ENCODE measurements around the gene POM121C.
"Not testable (repeated sequence)": the region's sequence is repeated elsewhere in the genome, so short reads cannot be mapped to it uniquely, and the experiment has no call there.

POM121C gene

DNA sequence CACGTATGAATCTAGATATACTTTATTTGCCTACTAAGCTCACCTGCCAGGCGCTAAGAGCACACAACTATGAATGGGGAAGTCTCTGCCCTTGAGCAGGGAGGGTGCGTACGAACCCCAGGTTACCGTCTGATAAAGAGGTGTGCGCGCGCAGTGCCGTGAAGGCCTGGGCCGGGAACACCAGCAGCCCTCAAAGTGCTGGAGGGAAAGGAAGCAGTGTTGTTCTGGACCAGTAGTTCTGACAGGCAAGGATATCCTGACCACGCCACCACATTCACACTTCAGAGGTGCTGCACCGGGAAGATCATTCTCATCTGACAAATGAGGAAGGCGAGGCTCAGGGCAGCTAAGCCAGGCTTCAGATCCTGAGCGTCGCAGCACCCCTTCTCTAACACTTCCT is 62.6 kb downstream of the POM121C start:
- not testable (repeated sequence) for DNase-seq (ENCODE audit: low read depth)

DNA sequence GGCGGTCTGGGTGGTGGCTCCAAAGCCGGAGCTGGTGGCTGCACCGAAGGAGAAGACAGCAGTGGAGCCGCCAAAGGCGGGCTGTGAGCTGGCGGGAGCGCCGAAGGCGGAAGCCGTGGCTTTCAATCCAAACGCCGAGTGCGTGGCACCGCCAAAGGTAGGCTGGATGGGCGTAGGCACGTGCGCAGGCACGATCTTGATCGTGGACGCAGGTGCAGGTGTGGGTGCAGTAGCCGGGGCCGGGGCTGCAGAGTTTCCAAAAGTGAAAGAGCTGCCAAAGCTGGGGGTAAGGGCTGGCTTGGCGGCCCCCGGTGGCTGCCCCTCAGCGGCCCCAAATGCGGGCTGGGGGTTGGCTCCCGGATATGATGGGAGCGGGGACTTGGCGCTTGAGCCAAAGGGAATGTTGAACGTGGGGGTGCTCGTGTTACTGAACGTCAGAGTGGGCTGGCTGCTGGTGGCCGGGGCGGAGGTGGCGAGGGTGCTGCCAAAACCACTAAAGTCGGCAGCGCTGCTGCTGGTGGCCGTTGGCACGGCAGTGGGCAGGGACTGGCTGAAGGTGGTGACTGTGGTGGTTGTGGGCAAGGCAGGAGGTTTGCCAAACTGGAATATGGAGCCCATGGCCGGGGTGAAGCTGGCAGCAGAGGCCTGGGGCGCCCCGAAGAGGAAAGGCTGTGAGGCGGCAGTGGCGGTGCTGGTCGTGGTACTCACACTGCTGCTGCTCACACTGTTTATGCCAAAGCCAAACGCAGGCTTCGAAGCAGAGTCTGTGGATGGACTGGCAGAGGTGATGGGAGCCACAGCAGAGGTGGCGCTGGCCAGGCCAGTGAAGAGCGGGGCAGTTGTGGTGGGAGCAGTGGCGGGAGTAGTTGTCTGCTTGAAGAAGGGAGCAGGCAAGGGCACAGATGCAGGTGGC is 64.0 kb downstream of the POM121C start:
- not testable (repeated sequence) for DNase-seq (ENCODE audit: low read depth)

DNA sequence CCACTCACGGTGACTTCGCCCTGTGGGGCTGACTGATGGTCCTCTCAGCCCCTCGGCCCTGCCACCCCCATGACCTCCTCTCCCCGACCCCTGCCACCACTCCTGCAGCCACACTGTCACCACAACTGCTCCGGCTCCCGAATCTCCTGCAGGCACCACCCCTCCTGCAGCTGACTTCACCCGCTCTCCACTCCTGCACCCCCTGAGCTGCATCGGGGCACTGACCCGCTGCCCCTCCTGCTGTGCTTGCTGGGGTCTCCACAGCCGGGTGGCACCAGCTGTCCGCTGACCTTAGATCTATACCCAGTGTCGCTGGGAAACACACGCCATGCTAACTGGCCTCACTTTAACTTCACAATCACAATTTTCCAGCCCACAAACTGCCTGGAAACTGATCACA is 65.9 kb downstream of the POM121C start:
- DNase-seq (ENCODE audit: low read depth), result not testable (repeated sequence)

DNA sequence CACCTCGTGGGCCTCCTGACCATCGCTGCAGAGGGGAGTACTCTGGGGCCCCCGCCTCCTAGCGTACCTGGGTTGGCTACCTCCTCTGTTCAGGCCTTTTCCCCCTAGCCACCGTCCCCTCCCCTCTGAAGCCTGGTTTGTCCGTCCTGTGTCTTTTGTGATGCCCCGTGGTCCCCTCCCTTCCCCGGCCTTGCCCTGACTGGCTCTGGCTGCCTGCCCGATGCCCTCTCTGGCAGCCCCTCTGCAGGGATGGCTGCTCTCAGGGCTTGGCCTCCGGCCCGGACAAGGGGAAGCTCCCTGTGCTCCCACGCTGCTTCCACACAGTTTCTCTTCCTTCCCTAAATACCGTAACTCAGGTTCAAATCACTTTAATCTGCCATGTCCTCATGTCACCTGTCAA is 66.4 kb downstream of the POM121C start:
- not testable (repeated sequence) for DNase-seq (ENCODE audit: low read depth)

DNA sequence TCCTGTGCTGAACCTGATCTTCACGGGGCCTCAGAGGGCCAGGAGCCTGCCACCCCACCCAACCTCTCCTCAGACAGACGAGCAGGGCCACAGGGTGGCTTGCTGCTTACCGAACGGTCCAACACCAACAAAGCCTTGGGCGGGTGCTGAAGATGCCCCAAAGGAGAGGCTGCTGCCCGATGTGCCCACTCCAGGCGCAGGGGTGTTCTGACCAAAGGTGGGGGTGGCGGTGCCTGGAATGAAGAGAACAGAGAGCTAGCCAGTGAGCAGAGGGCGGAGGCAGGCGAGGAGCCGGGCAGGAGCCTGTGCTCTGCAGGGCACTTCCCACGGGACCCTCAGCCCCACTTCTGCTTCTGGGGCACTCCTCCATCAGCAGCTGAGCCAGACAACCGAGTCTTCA is 66.9 kb downstream of the POM121C start:
- not testable (repeated sequence) for DNase-seq (ENCODE audit: low read depth)

DNA sequence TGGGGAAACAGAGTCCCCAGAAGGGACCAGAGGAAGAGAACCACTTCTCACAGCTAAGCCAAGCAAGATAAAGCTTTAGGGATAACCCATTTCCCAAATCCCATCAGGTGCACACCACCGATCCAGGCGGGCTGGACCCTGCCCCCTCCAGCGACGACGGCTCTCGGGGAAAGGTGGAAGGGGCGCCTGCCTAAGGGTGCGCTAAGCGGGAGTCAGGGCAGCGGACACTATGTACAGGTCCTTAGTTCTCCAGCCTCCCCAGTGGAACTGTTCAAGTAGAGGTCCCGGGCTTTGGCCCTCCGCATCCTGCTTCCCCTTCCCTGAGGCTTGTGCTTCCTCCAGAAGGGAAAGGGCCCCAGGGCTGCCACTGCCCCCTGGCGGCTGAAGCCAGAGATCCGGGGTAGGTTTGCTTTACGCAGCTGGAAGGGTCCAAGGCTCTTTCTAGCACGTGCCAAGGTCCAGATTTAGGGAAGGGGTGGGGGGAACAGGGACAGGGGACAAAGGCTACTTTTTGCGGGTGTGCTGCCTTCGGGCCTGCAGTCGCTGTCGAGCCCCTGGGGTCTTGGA is 67.7 kb downstream of the POM121C start:
- DNase-seq (ENCODE audit: low read depth), result not testable (repeated sequence)

DNA sequence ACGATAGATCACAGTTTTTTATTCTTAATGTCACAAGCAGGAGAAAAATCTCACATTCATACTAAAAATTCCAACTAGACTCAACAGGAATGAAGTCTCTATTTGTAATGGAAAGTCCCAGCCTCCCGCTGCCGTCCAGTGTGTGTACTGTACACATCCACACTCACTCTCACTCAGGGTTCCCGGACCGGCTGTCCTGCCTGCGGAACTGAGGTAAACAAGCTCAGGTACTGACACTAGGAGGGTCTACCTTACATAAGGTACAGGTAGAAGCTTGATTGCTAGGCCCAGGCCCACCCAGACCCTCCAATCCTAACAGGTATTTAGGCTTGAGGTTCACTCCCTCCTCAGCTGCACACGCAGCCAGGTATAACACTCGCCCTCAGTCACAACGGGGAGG is 69.3 kb downstream of the POM121C start:
- not testable (repeated sequence) for DNase-seq (ENCODE audit: low read depth)

DNA sequence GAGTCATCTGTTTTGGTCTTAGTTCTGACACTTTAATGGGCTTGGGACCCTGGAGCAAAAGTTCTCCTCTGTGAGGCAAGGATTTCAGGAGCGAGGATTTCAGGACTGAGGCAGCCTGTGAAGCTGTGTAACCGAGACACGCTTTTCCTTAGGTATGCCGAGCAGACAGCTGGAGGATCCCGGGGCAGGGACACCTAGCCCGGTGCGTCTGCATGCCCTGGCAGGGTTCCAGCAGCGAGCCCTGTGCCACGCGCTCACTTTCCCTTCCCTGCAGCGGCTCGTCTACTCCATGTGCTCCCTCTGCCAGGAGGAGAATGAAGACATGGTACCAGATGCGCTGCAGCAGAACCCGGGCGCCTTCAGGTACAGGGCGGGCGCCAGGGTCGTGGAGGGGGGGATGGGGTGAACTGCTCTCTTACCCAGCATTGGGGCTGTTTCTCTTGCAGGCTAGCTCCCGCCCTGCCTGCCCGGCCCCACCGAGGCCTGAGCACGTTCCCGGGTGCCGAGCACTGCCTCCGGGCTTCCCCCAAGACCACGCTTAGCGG is 70.2 kb downstream of the POM121C start:
- not testable (repeated sequence) for DNase-seq (ENCODE audit: low read depth)

DNA sequence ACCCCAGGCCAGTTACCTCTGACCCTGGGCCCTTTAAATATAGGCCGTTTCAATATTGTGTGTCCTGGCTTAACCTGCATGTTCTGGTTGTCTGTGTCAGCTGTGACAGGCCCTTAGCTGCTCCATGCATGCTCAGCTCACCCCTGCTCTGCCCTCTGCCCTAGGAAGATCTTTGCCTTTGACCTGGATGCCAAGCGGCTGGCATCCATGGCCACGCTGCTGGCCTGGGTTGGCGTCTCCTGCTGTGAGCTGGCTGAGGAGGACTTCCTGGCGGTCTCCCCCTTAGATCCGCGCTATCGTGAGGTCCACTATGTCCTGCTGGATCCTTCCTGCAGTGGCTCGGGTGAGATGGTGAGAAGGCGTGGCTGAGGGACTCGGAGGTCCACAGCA is 70.7 kb downstream of the POM121C start:
- not testable (repeated sequence) for DNase-seq (ENCODE audit: low read depth)

DNA sequence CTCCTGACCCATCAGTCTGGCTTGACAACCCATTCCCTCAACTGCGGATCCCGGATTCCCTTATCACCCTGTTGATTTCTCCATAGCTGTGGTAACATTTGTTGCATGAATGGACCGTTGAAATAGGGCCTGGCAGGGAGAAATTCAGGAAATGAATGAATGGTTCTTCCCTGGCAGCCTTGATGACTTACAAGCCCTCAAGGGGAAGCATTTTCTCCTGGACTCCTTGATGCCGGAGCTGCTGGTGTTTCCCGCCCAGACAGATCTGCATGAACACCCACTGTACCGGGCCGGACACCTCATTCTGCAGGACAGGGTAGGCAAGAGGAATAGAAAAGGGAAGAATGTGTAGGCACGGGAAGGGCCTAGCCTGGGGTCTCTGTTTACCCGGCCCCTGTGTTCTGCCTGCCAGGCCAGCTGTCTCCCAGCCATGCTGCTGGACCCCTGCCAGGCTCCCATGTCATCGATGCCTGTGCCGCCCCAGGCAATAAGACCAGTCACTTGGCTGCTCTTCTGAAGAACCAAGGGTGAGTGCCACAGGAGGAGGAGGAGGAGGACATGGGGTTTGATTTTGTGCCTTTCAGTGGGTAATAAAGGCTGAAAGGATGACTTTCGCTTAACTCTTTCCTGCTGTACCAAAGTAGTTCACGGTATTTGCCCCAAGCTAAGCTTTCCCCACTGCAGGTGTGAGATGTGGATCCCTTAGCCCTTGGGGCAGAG is 71.2 kb downstream of the POM121C start:
- not testable (repeated sequence) for DNase-seq (ENCODE audit: low read depth)

DNA sequence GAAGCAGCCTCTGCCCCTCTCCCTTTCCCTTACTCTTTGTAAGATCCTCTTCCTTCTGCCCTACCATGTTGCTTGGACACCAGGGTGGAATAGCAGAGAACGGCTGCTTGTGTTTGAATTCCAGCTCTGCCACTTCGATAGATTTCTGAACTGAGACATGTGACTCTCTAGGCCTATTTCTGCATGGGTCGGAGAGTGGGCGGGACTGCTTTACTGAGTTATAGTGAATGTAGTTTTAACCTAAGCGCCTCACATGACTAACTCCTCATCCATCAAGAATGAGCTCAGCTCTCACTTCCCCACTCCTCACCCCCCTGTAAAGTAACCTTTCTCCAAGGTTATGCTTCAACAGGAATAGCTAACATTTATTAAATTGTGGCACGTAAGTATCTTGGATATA is 71.9 kb downstream of the POM121C start:
- not testable (repeated sequence) for DNase-seq (ENCODE audit: low read depth)

DNA sequence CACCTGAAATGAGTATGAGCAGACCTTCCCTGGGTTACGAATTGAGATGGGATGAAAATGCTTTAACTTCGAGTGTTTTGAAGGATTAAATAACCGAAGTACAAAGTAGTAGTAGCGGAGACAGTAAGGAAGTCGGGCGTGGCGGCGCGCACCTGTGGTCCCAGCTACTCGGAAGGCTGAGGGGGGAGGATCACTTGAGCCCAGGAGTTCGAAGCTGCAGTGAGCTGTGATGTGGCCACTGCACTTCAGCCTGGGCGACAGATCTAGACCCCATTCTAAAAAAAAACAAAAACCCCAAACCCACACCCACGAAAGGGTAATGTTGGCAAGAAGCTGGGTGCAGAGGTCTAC is 75.3 kb downstream of the POM121C start:
- DNase-seq (ENCODE audit: low read depth), result not testable (repeated sequence)

DNA sequence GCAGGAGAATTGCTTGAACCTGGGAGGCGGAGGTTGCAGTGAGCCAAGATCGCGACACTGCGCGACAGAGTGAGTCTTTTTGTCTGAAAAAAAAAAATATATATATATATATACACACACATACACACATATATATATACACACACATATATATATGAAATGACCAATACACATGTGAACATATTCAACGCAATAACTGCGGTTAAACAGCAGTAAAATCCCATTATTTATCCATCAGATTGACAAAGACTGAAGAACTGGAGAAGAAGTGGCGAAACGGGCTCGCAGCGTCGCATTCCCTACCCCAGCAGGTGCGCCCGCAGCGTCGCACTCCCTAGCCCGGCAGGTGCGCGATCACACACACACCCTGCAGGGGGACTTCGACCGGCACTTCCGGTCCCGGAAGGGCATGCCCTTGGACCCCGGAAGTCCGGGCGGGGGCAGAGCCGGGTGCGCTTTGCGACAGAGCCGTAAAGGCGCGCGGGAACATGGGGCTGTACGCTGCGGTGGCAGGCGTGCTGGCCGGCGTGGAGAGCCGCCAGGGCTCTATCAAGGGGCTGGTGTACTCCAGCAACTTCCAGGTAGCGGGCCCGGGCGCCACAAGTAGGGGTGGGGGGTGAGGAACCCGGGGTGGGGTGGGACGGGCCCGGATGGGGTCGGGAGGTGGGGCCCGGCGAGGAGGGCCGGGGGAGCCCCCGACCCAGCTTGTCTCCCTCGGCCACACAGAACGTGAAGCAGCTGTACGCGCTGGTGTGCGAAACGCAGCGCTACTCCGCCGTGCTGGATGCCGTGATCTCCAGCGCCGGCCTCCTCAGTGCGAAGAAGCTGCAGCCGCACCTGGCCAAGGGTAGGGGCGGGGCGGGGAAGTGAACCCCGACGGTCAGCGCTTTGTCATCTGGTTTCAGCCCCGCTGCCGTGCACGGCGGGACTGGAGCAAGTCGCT is 75.9 kb downstream of the POM121C start:
- not testable (repeated sequence) for DNase-seq (ENCODE audit: low read depth)

DNA sequence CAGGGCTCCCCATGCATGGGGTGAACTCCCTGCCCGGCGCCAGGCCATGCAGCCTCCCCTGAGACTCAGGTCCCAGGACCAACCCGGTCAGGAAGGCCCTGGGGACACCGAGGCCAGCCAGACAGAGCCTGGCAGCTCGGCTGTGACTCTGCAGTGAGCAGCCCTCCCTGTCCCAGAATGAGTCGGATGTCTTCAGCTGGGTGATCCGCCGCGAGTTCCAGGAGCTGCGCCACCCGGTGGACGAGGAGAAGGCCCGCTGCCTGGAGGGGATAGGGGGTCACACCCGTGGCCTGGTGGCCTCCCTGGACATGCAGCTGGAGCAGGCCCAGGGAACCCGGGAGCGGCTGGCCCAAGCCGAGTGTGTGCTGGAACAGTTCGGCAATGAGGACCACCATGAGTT is 81.4 kb downstream of the POM121C start:
- DNase-seq (ENCODE audit: low read depth), result not testable (repeated sequence)

DNA sequence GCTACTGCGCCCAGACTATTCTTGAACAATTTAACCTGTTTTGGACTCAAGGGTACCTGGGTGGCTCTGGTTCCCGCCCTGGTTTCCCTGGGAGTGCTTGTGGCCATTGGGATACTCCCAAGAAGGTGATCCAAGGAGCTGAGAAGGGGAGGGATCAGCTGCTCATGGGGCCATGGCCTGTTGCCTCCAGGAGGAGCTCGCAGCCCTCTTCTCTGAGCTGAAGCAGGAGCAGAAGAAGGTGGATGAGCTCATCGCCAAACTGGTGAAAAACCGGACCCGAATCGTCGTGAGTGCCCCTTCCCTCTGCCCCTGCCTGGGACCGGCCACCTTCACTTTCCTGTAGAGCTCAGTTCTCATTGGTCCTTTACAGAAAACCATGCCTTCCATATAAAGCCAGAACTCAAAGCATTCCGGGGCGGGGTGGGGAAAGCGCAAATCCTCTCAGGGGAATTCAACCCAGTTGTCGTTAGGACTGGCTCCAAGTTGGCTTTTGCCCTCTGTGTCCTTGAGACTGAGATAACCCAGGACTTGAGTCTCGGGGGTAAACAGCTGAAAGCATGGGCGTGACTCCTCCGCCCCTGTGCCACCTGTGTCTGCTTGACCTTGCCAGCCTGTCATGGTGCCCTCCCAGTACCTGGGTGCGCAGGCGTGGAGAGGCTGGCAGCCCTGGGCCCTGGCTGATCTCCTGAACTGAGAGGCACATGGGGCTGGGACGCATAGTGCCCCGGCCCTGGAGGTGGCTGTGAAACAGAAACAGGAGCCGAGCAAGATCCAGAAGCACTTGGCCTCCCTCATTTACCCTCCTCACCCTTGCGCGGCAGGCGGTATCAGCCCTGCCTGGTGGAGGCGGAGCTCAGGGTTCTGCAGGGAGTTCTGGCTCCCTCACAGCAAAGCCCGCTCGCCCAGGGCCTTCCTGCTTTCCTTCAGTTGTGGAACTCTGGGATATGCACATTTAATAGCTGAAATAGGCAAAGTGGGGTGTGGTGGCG is 82.3 kb downstream of the POM121C start:
- not testable (repeated sequence) for DNase-seq (ENCODE audit: low read depth)

DNA sequence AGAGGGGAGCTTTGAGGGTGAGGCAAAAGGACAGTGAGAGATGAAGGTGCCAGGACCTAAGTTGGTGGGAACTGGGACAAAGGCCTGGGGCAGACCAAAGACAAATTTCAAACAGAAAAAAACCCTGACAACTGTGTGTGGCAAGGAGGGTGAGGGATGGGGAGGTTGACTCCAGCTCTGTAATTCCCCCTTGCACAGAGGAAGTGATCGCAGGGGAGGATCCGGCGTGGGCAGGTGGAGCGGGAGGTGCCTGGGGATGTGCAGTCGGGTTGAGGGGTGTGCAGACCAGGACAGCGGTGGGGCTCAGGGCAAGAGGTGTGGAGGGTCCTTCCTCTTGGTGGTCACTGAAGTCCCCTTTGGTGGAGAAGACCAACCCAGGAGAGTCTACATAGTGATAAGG is 85.5 kb downstream of the POM121C start:
- not testable (repeated sequence) for DNase-seq (ENCODE audit: low read depth)

DNA sequence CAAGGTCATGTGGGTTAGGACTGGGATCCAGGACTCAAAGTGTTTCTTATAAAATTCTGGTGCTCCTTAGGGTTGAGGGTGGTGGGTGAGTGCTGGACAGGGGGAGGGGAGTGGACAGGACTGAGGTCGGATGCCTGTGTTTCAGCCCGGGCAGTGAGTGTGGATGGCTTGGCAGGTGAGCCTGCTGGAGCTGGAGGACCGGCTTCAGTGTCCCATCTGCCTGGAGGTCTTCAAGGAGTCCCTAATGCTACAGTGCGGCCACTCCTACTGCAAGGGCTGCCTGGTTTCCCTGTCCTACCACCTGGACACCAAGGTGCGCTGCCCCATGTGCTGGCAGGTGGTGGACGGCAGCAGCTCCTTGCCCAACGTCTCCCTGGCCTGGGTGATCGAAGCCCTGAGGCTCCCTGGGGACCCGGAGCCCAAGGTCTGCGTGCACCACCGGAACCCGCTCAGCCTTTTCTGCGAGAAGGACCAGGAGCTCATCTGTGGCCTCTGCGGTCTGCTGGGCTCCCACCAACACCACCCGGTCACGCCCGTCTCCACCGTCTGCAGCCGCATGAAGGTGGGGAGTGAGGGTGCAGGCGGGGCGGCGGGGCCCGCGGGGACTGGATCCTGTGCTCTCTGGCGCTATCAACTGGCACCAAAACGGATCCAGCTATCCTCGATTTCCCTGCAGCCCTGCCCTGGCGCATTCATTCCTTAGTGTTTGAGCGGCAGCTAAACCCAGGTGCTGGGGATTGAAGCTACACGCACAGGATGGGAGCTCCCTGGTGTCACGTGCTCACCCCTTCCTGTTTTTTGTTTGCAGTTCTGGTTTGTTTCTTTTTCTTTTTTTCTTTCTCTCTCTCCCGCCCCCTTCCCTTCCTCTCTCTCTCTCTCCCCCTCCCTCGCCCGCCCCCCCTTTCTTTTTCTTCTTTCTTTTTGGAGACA is 87.1 kb downstream of the POM121C start:
- DNase-seq (ENCODE audit: low read depth), result not testable (repeated sequence)

DNA sequence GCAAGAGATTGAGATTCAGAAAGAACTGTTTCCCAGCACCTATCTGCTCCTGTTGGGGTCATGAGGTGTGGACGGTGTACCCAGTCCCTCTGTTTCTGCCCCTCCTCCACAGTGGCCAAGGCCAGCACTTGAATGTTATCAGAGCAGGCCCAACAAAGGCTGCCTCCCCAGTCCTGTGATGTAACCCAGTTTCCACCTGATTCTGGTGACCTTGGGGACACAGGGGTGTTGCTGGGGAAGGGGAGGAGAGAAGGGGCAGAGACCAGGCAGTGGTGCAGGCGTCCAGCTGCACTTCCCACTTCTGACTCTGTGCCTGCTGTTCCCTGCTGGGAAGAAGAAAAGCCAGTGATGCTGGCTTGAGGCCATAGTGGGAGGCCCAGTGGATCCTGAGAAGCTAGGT is 88.2 kb downstream of the POM121C start:
- not testable (repeated sequence) for DNase-seq (ENCODE audit: low read depth)

DNA sequence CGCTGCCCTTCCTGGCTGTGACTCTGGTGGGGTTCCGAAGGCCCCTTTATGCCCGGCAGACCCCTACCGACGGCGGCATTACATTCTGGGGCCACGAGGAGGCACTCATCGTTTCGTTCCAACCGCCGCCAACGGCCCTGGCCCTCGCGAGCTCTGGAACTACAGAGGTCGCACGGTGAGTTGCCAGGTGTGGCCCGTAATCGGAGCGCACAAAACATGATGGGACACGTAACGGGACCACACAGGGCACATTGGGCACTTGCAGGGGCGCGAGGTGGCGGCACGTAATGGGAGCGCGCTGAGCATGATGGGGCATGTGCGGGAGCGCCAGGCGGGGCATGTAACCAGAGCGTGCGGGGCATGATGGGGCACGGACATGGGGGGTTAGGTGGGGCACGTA is 90.8 kb downstream of the POM121C start, which contains the start of gene TRIM73:
TSS of gene TRIM73 (plus strand) at position 301 of the 400 bp plus-strand sequence. CDS start 3,305 bp downstream, outside the sequence.
- not testable (repeated sequence) for DNase-seq (ENCODE audit: low read depth)

Data from stimulated activated CD8-positive, alpha-beta memory T cell treated with anti-CD3 and anti-CD28 coated beads, Interleukin-12 subunit alpha, Interleukin-12 subunit beta, amount 100 ng/mL, for 1 hour (primary cell).